GM15510 (cell line): ENCODE results near the gene TMEM167B.

Source experiments
- POLR2A ChIP-seq: IDR thresholded peaks from 3 replicates; pipeline ENCODE4 v1.6.1; 2011; ENCODE audit warnings: borderline replicate concordance; ENCODE audit not compliant: insufficient read length; ENCODE audit errors: extremely low read depth

TMEM167B gene

DNA sequence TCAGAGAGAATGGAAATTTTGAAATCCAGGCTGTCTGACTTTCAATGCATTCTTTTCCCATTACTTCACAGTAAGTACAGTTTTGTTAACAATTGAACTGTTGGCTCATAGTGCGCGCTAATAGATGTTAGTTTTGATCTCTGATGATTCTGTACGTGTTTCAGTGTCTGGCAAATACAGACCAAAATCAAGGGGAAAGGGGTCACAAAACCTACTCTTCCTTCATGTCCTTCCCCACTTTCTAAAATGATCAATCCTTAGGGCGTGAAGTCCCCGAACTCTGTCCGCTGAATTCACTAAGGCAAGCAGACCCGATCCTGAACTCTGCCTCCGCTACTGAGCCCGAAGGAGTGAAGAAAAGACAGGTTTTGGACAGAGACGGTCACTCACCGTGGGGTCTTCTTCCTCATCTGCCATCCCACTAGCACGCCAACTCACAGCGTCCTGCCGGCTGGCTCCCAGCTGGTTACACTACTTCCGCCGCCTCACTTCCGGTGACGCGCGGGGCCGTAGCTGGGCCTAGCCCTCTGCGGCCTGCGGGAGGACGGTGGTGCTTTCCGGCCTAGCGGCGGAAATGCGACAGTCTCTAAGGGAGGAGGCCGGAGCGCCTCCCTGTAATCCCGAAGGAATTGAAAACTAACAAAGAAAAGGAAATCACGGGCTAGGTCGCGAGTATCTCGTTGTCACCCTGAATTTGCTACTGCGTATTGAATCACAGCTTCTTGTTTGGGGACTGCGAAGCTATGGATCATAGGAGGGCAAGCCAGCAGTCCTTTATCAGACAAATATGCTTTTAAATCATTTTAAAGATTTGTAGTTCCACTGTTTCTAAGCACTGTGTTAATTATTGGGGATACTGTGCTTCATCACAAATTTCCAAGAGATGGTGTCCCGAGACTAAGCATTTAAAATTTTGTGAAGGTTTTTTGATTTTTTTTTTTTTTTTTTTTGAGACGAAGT, 14.8 kb upstream of the TMEM167B start, which contains the start of gene TAF13:
TAF13 (minus strand) TSS at position 473 of the 960 bp plus-strand sequence; CDS start at position 417, 56 bp downstream.
- peak; percentile 88 for TF ChIP-seq POLR2A

DNA sequence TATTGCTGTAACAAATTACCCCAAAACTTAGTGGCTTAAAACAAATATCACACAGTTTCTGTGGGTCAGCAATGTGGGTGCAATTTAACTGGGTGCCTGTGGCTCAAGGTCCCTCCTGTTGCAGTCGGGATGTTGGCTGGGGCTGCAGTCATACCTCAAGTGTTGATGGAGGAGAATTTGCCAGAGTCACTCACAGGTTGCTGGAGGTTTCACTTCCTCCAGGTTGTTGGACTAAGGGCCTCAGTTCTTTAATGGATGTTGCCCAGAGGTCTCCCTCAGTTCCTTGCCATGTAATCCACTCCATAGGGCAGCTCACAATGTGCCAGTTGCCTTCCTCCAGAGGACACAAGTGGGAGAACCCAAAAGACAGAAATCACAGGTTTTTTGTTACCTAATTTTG, 12.2 kb upstream of the TMEM167B start:
- TF ChIP-seq POLR2A: no peak

DNA sequence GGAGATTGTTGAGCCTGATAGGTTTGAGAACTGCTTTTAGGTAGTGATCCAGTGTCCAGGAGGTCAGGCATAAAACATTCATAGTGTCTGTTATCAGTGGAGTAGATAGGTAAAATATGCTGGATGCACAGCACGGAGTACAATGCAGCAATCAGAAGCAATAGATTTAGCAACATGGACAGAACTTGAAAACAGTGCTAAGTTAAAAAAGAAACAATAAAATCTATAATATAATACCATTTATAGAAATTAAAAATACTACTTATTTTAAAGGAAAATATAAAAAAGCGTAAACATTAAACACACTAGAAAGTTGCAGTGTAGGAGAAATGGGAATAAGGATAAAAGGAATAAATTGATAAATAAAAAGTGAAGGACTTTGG, 11.3 kb upstream of the TMEM167B start:
- TF ChIP-seq POLR2A: no peak

DNA sequence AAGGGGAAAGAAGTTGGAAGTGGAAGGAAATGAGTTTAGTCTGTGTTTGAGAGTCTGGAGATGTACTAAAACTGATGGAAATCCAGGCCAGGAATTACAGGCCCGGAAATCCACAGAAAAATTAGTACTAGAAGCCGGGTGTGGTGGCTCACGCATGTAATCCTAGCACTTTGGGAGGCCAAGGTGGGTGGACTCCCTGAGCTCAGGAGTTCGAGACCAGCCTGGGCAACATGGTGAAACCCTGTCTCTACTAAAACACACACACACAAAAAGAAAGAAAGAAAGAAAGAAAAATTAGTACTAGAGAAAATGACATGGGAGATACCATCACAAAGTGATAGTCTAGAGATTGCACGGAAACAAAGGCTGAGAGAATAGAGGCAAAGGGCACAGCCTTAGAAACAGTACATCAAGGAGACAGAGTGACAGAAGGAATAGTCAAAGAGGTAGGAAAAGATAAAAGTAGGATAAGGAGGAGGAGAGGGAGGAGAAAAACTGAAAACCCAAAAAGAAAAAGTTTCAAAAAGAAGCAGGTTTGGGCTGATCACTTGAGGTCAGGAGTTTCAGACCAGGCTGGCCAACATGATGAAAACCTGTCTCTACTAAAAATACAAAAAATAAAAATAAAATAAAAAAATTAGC, 10.0 kb upstream of the TMEM167B start:
- TF ChIP-seq POLR2A: no peak

DNA sequence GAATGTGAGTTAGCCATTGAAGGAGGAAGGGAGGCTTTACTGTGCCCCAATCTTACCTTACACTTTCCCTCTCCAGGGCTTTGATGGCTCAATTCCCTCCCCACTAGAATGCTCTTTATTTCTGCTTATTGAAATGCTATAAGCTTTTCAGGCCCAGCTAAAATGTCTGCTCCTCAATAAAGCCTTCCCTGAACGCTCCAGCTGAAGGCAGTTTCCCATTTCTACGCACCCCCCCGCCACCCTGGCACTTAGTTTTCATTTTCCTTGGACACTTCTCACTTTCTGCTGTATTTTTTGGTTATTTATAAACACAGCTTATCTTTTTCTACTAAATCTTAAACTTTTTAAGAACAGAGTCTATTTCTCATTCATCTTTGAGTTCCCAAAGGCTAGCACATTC, 7.1 kb upstream of the TMEM167B start:
- no peak for TF ChIP-seq POLR2A

DNA sequence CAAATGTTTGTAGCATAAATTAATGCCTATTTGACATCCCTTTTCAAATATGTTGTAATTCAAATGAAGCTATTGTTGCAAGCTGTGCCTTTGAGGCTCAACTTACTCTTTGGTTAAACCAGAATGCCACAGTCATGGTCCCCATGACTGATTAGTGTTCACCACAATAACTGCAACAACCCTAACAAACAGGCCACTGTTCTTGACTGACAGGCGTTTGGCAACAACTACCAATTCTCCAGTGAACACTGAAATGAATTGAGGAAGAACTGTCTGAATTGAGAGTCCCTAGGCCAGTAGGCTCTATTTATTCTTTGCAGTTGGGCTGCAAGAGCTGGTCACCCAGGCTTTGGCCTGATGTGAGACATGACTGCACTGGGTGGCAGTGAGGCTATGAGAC, 6.6 kb upstream of the TMEM167B start:
- TF ChIP-seq POLR2A: no peak

DNA sequence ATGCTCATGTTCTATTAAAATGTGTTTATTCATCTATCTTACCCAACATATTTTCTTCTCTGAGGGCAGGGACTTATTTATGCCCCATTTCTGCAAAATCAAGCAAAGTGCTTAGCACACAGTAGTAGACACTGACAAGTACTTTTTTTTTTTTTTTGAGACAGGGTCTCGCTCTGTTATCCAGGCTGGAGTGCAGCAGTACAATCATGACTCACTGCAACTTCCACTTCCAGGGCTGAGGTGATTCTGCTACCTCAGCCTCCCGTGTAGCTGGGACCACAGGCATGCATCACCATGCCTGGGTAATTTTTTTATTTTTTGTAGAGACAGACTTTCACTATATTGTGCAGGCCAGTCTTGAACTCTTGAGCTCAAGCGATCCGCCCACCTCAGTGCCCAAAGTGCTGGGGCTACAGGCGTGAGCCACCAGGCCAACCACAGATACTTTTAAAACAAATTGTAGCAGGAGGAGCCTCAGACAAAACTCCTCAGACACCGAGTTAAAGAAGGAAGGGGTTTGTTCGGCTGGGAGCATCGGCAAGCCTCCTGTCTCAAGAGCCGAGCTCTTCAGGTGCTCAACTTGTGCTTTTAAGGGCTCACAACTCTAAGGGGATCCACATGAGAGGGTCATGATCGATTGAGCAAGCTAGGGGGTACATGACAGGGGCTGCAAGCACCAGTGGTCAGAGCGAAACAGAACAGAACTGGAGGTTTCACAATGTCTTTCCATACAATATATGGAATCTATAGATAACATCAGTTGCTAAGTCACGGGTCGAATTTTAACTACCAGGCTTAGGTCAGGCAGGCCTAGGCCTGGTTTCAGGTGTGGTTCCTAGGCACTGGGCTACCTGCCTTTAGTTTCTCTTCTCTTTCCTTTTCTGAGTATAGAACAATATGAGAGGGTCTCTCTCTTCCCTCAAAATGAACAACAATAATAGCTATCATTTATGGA, 5.7 kb upstream of the TMEM167B start:
- no peak for TF ChIP-seq POLR2A

DNA sequence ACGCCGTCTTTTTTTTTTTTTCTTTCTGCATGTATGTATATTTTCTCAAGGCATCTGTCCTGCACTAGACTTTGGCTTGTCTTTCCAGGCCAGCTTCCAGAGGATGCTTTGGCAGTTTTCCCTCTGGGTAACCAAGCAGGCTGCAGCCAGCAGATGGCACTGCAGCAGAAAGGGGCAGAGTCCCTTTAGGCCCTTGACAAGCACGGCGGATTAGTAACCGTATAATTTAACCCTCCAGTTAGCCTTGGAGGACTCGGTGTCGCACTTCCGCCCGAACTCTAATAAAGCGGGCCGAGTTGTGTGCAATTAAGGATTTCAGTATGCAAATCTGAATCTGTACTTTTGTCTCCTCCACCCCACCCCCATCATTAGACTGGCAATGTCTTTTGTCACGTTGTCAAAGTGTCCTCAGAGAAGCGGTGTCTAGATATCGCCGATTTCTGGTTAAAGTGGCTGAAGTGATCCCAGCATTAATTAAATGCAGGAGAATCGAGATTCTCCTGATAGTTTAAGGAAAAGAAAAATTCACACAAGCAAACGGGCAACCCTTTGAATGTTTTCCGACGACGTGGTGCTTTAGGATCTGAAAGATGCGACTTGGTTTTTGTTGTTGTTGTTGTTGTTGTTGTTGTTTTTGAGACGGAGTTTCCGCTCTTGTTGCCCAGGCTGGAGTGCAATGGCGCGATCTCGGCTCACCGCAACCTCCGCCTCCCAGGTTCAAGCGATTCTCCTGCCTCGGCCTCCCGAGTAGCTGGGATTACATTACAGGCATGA, 1.1 kb upstream of the TMEM167B start:
- TF ChIP-seq POLR2A: no peak

DNA sequence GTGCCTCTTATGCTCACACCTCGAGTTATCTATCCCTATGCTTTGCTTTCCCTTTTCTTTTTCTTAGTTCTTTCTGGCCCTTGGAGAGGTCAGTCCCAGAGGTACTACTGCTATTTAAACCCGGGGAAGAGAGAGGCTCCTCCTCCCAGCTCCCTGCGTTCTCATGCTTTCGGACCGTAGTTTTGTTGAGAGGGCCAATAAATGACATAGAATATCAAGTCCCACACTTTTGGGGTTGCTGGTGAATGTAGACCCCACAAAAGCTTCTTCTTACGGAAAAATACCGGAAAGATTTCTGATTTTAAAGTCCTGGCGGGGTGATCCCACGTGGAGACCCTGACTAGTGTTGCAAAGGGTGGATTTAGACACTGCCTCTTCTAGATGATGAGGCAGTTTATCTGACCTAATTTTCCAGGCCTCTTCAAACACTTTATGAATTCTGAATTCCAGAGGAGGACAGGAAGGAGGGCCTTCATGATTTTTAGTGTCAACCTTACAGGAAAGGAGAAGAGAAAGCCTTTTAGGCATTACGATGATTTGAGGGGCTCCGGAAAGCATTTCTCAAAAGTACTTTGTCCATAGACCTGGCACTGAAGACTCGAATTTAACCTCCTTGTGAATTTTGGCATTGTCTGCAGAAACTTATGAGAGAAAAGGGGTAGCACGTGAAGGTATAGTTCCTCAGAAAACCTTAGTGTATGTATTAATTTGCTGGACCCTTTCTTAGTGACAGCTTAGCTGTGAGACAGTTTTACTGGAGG, 694 bp downstream of the TMEM167B start:
- TF ChIP-seq POLR2A: no peak

DNA sequence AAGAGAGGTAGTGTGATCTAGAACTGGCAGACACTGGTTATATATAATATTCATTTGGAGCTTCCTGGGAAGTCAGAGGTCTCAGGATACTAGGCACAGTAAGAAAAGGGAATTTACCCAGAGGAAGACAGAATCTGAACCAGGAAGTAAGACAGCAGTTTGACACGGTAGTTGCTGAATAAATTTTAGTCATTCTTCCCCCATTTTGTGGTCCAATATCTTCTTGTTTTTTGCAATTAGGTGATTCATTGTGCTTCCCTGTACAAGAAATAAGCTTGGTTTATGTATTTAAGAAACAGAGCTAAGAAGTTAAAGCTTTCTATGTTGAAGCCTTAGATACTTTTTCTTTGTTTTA, 1.3 kb downstream of the TMEM167B start:
- TF ChIP-seq POLR2A: no peak

DNA sequence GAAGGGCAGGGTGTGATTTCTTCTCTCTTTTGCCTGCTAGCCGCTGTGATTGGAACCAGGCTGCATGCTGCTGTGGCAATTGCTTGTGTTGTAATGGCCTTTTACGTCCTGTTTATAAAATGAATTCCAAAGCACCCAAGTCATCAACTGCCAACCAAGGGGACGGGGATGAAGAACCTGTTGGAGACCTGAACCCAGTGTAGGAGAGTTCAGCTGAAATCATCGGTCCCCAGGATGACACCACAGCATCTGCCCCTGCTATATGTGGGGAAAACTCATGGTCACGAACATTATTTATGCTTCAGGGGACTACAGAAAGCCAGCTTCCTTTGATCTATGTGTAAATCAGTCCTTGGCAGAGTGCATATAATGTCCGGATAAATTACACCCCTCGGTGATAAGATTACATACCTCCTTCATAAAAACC, 3.8 kb downstream of the TMEM167B start:
- no peak for TF ChIP-seq POLR2A

DNA sequence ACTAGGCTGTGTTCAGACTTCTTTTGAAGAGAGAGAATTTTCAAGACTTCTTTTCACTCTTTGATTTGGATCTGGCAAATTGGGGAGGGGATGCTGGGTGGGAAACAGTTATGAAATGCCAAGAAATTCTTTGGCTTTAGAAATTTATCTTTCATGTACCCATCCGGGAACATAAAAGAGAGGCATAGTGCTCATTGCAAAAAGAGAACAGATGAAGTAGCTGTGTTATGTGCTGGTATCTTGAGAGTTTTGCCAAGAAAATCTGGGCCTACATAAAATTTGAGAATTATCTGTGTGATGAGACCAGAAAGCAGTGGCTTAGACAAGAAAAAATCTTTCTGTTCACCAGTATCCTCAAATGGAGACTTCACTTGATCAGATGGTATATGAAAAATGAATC, 4.3 kb downstream of the TMEM167B start:
- TF ChIP-seq POLR2A: no peak

DNA sequence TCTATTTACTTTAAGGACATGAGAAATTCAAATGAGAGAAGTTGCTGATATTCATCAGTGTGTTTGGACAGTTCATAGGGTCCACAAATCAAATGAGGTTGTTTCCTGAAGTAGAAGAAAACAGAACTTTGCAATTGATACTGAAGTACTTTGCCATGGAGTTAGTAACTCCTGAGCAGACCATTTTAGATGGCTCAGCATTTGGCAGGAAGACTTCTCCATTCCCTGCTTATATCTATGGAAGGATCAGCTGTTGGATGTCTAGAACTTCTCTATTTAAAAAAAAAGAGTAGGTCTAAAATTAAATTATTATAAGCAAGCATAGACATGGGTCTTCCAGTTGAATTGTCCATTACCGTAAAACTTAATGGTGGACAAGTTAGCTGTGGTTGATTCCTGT, 5.1 kb downstream of the TMEM167B start:
- TF ChIP-seq POLR2A: no peak

DNA sequence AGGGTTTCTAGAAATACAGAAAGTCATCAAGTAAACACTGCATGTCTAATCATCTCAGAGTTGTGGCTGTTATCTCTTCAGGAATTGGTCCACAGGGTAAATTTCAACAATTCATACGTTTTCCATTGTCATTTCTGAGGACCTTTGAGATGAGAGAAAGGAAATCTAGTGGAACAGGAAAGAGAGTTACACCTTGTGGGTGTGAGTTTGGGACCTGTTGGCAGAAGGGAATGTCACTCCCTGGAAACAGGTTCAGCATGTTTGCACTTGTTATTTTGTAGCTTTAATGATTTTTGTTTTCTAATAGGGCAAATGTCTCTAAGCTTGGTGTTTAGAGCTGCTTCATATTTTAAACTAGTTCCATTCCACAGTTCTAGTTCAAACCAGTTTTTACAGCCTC, 5.6 kb downstream of the TMEM167B start:
- no peak for TF ChIP-seq POLR2A
